ENCODE data around the gene TTC34.
"Not testable (repeated sequence)": the region's sequence is repeated elsewhere in the genome, so short reads cannot be mapped to it uniquely, and the experiment has no call there.

TTC34 gene

DNA sequence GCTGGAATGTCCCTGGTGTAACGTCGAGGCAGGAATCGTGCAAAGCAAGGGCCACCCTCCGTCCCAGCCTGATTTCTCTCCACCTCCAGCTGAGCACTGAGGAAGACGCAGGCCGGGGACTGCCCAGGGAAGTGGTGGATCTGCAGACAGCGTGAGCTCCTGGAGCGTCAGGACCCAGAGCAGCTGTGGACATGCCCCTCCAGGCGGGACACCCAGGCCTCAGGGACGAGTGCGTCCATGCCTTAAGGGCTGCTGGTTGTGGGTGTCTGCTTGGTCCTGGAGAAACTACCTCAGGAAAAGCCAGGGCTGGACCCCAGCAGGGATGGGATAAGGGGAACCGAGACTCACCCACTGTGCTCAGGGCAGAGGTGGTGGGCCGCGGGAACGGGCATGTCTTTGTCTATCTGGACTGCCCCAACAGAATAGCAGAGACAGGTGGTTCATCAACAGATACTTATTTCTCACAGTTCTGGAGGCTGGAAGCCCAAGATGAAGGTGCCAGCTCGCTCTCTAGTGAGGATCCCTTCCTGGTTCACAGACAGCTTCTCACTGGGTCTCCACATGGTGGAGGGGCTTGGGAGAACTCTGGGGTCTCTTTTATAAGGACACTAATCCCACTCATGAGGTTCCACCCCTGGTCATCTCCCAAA, 162.9 kb downstream of the TTC34 start:
- DNase-seq, result no peak

DNA sequence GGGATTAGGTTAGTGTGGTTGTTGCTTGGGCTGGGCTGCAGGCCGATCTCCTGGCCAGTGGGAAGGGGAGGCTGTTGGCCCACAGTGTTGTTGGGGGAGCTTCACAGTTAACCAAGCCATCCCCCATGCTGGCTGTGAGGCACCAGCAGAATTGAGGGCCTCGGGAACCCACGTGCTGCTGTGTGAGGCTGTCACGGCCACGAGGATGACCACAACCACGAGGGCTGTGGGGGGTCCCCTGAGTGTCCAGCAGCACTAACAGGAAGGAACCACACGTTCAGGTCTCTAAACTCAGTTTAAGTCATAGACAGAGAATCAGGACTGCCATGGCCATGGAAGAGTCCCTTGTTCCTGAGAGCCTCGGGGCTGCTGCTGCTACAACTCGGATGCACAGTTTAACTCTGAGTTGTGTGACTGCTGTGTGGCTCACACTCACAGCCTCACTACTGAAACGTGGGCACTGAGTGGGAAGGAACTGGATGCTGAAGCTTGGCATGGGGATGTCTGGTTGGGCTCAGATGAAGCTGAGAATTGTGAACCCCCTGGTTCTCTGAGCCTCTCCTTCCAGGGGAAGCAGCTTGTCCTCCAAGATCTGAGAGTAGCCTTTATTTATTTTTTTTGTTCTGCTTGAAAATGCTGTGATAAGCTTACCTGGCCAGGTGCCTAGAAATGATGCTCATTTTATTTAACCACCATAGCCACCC, 163.9 kb downstream of the TTC34 start:
- no peak for DNase-seq

DNA sequence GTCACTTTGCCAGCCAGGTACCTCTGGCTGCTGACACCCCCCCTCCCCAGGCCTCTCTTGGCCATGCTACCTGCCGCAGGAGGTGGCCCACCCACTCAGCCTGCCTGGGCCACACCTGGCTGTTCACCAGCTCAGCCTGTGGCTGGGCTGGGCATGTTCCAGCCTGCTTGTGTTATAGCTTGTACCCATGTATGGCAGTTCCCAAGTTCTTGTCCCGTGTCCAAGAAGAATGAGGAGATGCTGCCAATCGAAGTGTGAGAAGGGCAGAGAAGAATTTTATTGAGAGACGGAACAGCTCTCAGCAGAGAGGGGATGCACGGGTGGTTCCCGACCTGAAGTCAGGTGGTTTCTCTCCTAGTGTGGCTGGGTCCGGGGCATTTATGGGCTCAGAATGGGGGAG, 164.8 kb downstream of the TTC34 start:
- no peak for DNase-seq

DNA sequence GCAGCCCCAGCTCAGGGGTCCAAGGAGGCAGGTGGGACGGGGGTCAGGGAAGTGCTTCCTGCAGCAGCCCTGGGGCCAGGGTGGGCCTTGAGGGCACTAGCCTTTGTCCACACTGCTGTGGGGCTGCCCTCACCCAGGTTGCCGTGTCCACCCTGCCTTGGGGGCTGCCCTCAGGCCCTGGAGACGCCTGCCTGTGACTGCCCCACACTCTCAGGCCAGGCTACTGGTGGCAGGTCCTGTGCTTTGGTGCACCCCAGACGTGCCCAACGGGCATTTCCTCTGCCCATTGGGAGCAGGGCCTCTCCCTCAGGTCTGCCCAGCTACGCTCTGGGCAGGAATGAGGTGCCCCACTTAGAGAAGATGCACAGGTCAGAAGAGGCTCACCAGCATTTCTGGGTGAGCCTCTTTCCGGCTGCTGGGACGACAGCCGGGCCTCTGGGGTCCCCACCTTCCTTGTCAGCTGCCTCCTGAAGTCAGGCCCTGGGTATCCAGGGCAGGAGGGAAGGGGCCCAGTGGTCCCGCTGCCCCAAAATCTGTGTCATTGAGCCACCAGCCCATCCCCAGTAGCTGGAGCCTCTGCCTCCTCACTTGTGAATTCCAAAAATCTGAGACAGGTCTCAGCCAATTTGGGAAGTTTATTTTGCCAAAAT, 166.0 kb downstream of the TTC34 start:
- DNase-seq, result no peak

DNA sequence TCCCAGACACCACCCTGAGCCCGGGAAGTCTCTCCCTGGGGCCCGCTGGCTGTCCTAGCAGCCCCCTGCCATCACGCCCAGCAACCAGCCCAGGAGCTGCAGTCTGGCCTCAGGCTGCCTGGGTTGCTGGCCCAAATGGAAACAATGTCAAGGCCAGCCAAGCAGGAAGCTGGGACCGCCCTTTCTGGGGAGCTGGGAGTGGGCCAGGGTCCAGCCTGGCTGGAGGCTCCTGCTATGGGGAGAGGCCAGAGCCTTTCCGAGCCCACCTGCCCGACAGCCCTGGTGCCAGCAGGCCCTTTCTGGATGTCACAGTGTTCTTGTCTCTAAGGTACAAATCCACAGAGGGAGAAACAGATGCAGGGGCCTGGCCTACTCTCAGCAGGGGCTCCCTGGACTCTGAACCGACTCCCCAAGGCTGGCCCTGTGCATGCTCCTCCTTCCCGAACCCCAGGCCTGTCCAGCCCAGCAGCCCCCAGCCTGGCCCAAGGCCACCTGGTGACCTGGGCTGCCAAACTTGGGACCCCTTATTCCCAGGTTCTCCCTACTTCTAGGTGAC, 167.5 kb downstream of the TTC34 start:
- no peak for DNase-seq

DNA sequence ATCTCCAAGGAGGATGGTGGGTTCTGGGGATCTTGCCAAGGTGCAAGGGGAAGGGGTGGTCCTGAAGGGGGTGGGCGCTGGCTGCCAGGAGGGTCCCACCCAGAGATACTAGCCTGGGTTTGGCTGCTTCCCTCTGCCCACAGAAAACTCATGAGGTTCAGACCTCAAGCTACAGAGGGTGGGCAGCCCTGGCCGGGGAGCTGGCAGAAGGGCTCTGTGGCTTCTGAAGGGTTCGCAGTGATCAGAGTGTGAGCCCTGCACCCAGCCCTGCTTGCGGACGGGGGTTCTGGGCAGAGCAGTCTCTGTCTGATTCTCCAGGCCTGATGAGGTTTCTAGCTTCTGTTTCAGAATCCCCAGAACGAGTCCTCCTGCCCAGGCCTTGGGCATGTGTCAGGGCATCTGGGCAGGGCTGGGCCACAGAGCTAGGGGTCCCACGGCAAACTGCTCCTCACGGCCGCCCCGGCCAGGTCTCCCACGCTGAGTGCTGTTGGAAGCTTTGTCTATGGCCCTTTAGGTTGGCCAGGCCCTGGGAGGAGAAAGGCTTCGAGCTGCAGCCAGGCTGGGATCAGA, 168.0 kb downstream of the TTC34 start:
- DNase-seq, result no peak

DNA sequence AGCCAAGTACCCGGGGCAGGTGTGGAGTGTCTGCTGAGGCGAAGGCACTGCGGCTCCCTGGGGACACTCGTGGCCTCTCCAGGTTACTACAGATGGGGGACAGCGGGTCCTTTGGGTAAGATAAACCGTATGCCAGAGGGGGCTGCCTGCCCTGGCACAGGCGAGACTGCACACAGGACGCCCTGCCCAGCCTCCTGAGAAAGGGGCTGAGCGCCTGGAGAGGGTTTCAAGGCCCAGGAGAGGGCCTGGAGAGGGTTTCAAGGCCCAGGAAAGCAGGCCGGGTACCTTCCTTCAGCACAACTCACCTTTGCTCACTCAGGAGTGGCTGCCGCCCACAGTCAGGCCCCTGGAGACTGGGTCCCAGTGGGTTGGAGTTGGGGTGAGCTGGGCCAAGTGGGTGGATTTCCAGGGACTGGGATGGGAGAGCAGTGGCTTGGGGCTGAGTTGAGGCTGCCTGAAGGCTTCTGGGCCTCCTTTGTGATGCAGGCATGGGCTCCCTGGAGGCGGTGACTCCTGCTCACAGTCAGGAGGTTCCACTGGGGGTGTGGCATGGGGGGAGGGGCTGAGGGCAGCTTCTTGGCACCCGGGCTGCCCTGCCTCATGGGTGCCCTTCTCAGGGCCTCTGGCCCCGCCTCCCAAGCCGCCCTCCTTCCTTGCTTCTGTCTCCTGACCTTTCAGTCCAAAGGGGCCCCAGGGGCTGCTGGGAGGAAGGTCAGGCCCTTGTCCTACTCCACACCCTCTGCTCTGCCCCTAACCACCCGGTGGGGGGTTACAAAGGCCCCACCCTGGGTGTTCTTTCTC, 168.7 kb downstream of the TTC34 start, which contains the start of gene MMEL1:
Gene MMEL1 (minus strand): TSS at position 456 of the 801 bp plus-strand sequence. CDS start 3,532 bp downstream, outside the sequence.
- DNase-seq, result no peak

DNA sequence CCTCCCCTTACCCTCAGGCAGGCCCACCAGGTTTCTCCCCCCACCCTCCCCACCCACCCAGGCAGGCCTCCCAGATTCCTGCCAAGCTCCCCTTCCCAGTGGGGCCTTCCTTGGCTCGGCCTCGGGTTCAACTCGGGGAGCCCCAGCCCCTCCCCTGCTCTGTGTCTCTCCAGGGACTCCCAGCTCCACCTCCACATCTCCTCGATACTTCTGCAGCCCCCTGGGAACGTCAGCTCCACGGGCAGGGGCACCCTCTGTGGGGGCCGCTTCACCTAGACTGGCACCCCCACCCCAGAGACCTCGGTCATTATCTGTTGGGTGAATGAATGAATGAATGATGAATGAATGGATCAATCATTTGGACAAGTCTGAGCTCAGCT, 169.5 kb downstream of the TTC34 start:
- DNase-seq, result no peak

DNA sequence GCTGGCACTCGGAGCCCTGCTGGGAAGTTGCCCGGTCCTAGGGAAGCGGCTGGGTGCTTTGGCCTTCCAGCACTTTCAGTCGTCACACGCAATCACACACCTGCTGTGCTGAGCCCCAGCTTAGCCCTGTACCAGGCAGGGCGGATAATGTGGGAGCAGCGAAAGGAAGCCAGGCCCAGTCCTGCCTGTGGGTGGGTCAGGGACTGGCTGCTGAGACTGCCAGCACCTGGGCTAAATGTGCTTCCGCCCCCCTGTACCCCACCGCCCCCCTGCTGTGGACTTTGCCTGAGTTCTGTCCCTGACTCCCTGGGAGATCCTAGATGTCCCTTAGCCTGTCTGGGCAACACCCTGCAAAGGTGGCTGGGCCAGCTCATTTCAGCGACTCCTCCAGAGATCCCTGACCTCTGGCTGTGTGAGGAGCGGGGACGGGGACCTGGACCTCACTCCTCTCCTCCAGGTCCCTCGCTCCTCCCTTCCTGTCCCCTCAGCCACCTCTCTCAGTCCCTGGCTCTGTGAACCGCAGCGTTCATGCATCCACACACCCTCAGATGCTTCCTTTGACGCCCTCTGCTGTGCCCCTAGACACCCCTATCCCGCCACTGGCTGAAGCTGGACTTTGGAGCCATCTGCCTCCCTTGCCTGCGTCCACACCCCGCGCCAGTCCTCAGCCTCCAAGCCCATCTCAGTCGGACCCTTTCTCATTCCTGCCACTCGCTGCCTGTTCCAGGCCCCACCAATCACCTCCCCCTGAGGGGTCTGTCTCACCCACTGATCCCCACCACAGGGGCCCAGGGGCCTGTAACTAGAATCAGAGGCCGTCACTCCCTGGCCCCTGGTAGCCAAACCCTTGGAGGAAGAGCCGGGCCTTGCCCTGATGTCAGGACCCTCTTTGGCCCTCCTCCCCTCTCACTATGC, 170.1 kb downstream of the TTC34 start:
- no peak for DNase-seq

DNA sequence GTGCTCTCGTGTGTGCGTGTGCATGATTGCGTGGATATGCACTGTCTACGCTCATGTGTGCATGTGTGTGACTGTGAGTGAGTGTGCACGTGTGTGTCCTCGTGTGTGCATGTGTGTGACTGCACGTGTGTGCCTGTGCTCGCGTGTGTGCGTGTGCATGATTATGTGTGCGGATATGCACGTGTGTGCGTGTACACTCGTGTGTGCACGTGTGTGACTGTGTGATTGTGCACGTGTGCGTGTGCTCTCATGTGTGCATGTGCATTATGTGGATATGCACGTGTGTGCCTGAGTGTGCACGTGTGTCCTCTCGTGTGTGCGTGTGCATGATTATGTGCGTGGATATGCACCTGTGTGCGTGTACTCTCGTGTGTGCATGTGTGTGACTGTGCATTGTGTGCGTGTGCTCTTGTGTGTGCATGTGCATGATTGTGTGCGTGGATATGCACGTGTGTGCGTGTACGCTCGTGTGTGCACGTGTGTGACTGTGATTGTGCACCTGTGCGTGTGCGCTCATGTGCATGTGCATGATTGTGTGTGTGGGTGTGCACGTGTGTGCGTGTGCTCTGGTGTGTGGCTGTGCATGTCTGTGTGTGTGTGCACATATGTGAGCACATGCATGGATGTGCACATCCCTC, 170.9 kb downstream of the TTC34 start:
- no peak for DNase-seq

DNA sequence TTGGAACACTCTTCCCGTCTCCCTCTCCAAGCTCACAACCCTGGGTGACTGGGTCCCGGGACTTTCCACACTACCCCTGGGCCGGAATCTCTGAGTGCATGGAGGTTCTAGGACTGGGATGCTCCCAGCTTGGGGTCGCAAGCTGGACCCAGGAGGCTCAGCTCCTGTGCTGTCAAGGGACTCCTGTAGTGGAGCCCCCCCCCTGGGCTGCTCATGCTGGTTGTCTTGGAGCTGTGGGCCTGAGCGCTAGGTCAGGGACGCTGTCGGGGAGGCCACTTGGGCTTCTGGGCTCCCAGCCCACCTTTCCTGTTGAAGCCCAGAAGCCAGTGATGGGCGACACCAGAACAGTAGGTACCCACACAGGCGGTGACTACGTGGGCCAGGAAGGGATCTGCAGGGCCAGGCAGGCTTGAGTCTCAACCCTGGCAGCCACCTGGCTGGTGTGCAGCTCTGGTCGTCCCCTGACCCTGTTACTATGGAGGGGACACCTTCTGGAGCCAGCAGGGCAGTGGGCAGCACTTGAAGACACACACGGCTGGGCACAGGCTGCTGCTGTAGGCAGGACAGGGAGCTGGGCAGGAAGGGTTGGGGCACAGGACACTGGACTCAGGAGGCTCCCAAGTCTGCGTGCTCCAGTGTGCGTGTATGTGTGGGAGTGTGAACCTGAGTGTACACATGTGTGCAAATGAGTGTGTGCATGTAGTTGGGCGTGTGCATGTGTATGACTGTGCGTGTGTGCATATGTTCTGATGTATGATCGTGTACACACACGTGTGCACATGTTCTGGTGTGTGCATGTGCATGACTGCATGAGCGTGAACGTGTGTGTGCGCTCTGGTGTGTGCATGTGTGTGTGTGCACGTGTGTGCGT, 171.6 kb downstream of the TTC34 start:
- DNase-seq, result no peak

DNA sequence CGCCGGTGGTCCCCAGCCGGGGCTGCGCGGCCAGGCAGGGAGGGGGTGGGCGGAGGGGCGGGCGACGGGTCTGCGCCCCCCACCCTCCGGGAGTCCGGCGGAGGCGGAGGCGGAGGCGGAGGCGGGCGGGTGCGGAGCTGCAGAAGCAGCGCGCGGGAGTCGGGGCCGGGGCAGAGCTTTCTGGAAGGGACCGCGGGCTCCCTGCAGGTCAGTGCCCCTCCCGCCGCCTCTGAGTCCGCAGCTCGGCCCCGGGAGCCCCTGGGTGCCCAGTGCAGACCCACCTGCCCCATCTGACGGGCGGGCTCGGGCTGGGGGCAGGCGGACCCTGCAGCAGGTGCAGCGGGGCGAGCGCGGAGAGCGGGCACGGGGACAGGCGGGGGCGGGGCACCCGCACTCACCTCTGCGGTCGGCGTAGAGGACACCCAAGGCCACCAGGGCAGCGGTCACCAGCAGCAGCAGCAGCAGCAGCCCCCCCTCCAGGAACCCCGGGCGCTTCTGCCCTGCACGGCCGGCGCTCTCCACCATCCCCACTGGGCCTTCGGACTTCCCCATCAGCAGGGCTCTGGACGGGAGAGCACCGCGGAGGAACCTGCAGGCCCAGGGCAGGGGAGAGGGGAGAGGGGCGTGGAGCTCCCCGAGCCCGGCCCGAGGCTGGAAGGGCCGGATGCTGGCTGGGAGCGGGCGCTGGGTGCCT, 172.4 kb downstream of the TTC34 start:
- peak; percentile 55 for DNase-seq

DNA sequence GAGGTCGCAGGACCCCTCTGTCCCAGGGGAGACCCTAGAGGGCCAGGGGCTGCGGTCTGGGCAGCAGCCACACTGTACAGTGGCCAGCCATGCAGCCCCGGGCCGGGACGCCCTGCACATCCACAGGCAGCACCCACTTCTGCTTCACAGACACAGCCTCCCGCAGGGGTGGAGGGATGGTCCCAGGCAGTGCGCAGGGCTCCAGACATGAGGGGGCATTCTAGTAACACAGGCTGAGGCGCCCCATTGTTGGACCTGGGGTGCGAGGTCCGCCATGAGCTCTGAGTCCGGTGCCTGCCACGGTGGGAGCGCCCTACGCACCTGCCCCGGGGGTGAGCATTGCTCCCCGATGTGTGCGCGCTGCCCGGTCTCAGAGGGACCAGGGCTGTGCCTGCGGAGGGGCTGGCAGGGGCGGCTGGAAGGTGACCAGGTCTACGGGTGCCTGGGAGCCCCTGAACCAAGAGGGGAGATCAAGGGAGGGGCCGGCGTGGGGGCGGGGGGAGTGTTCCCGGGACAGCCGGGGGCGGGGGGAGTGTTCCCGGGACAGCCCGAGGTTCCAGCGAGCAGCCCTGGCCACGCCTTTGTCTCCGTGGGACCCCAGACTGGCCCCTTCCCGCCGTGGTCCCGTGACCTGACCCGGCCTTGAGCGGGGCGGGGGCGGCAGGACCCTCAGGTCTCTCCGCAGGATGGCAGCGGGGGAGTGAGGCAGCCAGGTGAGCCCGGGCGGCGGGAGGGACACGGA, 173.1 kb downstream of the TTC34 start:
- DNase-seq, result no peak

DNA sequence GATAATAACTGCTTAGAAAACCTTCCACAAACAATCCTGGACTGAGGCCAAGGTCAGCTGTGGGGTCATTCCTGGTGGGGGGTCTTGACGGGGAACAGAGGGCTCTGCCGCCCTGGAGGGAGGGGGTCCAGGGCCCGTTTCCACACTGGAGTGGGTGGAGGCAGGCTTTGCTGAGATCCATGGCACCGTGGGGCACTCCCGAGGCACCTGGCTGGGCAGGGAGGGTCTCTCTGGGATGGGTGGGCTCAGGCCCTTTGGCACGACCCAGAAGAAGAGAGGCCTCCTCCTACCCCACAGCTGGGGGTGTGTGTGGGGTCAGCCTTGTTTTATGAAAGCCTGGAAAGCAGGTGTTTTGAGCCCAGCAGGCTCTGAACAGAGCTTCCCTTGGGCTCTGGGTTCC, 173.7 kb downstream of the TTC34 start:
- DNase-seq, result no peak

DNA sequence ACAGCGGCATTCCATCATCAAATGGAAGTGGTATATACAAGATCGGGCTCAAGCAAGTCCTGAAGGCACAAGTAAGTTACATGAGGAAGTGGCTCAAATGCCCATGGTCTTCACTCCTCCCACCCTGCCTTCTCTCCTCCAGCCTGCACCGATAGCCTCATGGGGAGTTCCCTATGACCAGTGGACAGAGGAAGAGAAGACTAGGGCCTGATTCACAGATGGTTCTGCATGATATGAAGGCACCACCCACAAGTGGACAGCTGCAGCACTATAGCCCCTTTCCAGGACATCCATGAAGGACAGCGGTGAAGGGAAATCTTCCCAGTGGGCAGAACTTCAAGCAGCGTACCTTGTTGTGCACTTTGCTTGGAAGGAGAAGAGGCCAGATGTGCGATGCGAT, 175.7 kb downstream of the TTC34 start:
- DNase-seq, result not testable (repeated sequence)

DNA sequence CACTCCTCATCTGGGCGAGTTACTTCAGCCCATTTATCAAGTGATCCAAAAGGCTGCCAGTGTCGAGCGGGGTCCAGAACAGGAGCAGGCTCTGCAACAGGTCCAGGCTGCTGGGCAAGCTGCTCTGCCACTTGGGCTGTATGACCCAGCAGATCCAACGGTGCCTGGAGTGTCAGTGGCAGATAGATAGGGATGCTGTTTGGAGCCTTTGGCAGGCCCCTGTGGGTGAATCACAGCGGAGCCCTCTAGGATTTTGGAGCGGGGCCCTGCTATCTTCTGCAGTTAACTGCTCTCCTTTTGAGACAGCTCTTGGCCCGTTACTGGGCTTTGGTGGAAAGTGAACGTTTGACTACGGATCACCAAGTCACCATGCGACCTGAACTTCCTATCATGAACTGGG, 176.2 kb downstream of the TTC34 start:
- DNase-seq, result no peak

DNA sequence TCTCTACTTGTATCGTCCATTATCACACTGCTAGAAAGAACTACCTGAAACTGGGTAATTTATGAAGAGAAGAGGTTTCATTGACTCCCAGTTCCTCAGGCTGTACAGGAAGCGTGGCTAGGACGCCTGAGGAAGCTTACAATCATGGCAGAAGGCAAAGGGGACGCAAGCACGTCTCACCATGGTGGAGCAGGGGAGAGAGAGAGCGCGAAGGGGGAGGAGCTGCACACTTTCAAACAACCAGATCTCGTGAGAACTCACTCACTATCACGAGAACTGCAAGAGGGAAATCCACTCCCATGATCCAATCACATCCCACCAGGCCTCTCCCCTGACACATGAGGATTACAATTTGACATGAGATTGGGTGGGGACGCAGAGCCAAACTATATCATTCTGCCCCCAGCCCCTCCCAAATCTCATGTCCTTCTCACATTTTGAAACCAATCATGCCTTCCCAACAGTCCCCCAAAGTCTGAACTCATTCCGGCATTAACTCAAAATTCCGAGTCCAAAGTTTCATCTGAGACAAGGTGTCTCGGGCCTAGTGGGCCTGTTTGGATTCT, 176.7 kb downstream of the TTC34 start:
- no peak for DNase-seq

Data from eye (tissue), 1 donor.